CD4-positive, alpha-beta memory T cell (primary cell): Measurements from ENCODE around the gene ALOX5. TPM values are rescaled to one million over a fixed set of nuclear protein-coding genes. Genes with fewer than 3 reads are reported as not detected.
"Not testable (repeated sequence)": the region's sequence is repeated elsewhere in the genome, so short reads cannot be mapped to it uniquely, and the experiment has no call there.

Experiments
- CTCF ChIA-PET: fragments of 350-600 bp; sonication (Branson Sonifier 250); formaldehyde crosslinking; loops from one replicate; lab custom pipeline; 2021; ENCODE audit warnings: inconsistent platforms; ENCODE audit not compliant: partially characterized antibody; lab: Charles Lee
- POLR2A ChIA-PET: fragments of 350-600 bp; sonication (Branson Sonifier 250); formaldehyde crosslinking; loops from one replicate; lab custom pipeline; 2021; ENCODE audit not compliant: partially characterized antibody; lab: Charles Lee
- DNase-seq, 5 donors: peaks; one replicate each; pipeline versions ENCODE4 v3.0.0 to v3.0.0-alpha.2; 2020 to 2022; ENCODE audit warnings: mixed read lengths in 1 of 5
- H3K27ac ChIP-seq: one replicate; pipeline ENCODE4 v1.7.0; 2013; ENCODE audit warnings: low read depth, low read length
- H3K27me3 ChIP-seq: 2 replicates; pipeline ENCODE4 v1.7.0; 2013; ENCODE audit warnings: mild to moderate bottlenecking, low read length, moderate library complexity; ENCODE audit not compliant: insufficient read depth
- H3K36me3 ChIP-seq: 2 replicates; pipeline ENCODE4 v1.7.0; 2013; ENCODE audit warnings: mild to moderate bottlenecking, low read length, moderate library complexity; ENCODE audit not compliant: insufficient read depth
- H3K4me1 ChIP-seq: 2 replicates; pipeline ENCODE4 v1.7.0; 2013; ENCODE audit warnings: mild to moderate bottlenecking, low read length, moderate library complexity; ENCODE audit not compliant: insufficient read depth
- H3K4me3 ChIP-seq, 2 donors: one replicate each; pipeline ENCODE4 v1.7.0; 2013; ENCODE audit warnings: low read length in 2 of 2, mild to moderate bottlenecking in 1 of 2
- H3K9me3 ChIP-seq, 2 donors: one replicate each; pipeline ENCODE4 v1.7.0; 2013; ENCODE audit warnings: low read length in 2 of 2, control low read depth in 1 of 2; ENCODE audit not compliant: control insufficient read depth in 1 of 2
- H3K27ac Mint-ChIP-seq, 7 donors: one replicate each; pipeline ENCODE4 v1.8.0; 2020 to 2021; ENCODE audit warnings: mixed read lengths in 7 of 7, mild to moderate bottlenecking in 6 of 7, inconsistent platforms in 3 of 7, moderate library complexity in 3 of 7
- H3K27me3 Mint-ChIP-seq, 2 donors: one replicate each; pipeline ENCODE4 v1.8.0; 2020 to 2021; ENCODE audit warnings: mixed read lengths in 2 of 2
- H3K36me3 Mint-ChIP-seq, 2 donors: one replicate each; pipeline ENCODE4 v1.8.0; 2020 to 2021; ENCODE audit warnings: mixed read lengths in 2 of 2, inconsistent platforms in 1 of 2, mild to moderate bottlenecking in 1 of 2
- H3K4me1 Mint-ChIP-seq, 4 donors: one replicate each; pipeline ENCODE4 v1.8.0; 2020 to 2021; ENCODE audit warnings: mixed read lengths in 4 of 4, mild to moderate bottlenecking in 1 of 4
- H3K4me3 Mint-ChIP-seq, 8 donors: one replicate each; pipeline ENCODE4 v1.8.0; 2020 to 2021; ENCODE audit warnings: mixed read lengths in 8 of 8, mild to moderate bottlenecking in 7 of 8, moderate library complexity in 6 of 8, inconsistent platforms in 3 of 8
- H3K9me3 Mint-ChIP-seq, 8 donors: one replicate each; pipeline ENCODE4 v1.8.0; 2020 to 2021; ENCODE audit warnings: mixed read lengths in 8 of 8, mild to moderate bottlenecking in 5 of 8, inconsistent platforms in 3 of 8, moderate library complexity in 1 of 8
- intact Hi-C: fragments of 100-400 bp; cut with micrococcal nuclease; formaldehyde crosslinking; loops from one replicate; pipeline ENCODE4 v1.15.1; 2023
- polyA plus RNA-seq, 2 donors: library from polyadenylated mRNA; unstranded; fragments of 300-500 nt; fragmentation: Illumina TruSeq; gene quantifications; one replicate each; pipeline ENCODE4 v1.2.3, GENCODE V29; 2021
- total RNA-seq, 2 experiments: library from RNA; stranded (reverse); gene quantifications; one replicate each; pipeline ENCODE4 v1.2.3, GENCODE V29; 2021

The ALOX5 gene
- total RNA-seq (1 to 10 TPM; 3.1 to 3.3 TPM), polyA plus RNA-seq (10 to 100 TPM; 15.3 to 30.3 TPM)

DNA sequence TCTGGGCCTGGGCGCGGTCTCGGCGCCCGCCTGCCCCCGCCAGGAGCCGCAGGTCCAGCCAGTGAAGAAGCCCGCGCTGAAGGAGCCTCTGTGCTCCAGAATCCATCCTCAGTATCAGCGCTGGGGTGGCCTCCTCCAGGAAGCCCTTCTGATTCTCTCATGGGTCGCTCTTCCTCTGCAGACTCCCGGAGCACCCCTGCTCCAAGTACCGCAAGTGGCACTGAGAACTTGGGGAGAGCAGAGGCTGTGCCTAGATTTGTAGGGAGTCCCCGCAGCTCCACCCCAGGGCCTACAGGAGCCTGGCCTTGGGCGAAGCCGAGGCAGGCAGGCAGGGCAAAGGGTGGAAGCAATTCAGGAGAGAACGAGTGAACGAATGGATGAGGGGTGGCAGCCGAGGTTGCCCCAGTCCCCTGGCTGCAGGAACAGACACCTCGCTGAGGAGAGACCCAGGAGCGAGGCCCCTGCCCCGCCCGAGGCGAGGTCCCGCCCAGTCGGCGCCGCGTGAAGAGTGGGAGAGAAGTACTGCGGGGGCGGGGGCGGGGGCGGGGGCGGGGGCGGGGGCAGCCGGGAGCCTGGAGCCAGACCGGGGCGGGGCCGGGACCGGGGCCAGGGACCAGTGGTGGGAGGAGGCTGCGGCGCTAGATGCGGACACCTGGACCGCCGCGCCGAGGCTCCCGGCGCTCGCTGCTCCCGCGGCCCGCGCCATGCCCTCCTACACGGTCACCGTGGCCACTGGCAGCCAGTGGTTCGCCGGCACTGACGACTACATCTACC, at the start of gene ALOX5:
Gene ALOX5 (plus strand): TSS at position 641 of the 774 bp plus-strand sequence. CDS start 64 bp downstream, at position 705.
- peaks cover 4% of the 10 kb centered on the region for H3K27me3 ChIP-seq
- POLR2A ChIA-PET = no interaction called here
- H3K9me3 Mint-ChIP-seq = no peaks in the 10 kb centered on the region
- CTCF ChIA-PET = no interaction called here
- H3K27ac Mint-ChIP-seq = peak within 1 kb of the TSS in 5 of 7 donors; percentile 9 to 77 (median 61)
- H3K36me3 ChIP-seq = no peaks in the 10 kb centered on the region
- peak within 1 kb of the TSS; percentile 84 to 92 (median 87) for H3K4me3 Mint-ChIP-seq
- peaks cover 20% of the 10 kb centered on the region for H3K4me1 ChIP-seq
- H3K9me3 ChIP-seq = no peaks in the 10 kb centered on the region
- intact Hi-C loops = loop anchor here (2.0 kb wide), 1 partner anchor 47 kb away; no protein-coding TSS in a partner anchor
- peak within 1 kb of the TSS; percentile 21 to 38 for H3K4me3 ChIP-seq
- peaks cover 11 to 28% (median 20%) of the 10 kb centered on the region in 4 donors for H3K4me1 Mint-ChIP-seq
- peaks cover 10 to 13% of the 10 kb centered on the region in 2 donors for H3K27me3 Mint-ChIP-seq
- peak in 4 of 5 donors; percentile 16 to 38 (median 29) for DNase-seq
- no peaks in the 10 kb centered on the region for H3K36me3 Mint-ChIP-seq
- H3K27ac ChIP-seq = no peak within 1 kb of the TSS

- no peak for DNase-seq
- intact Hi-C loops = no loop called here
- Histone ChIP-seq H3K36me3 (no peaks in the 10 kb centered on the region), H3K4me1 (no peaks in the 10 kb centered on the region), H3K27me3 (no peaks in the 10 kb centered on the region), H3K27ac (no peak overlapping the region), H3K9me3 (no peaks in the 10 kb centered on the region), H3K4me3 (no peak overlapping the region)
- Mint-ChIP-seq H3K27ac (no peak overlapping the region), H3K36me3 (peaks cover 0 to 7% of the 10 kb centered on the region in 2 donors), H3K4me3 (no peak overlapping the region), H3K27me3 (peaks cover 2 to 4% of the 10 kb centered on the region in 2 donors), H3K4me1 (no peaks in the 10 kb centered on the region), H3K9me3 (peaks cover 0 to 43% (median 25%) of the 10 kb centered on the region in 8 donors)
- POLR2A ChIA-PET = no interaction called here
- CTCF ChIA-PET = no interaction called here
Measured at GRCh38 chr10:45325116-45325515, 48.9 kb upstream of the ALOX5 start.

DNA sequence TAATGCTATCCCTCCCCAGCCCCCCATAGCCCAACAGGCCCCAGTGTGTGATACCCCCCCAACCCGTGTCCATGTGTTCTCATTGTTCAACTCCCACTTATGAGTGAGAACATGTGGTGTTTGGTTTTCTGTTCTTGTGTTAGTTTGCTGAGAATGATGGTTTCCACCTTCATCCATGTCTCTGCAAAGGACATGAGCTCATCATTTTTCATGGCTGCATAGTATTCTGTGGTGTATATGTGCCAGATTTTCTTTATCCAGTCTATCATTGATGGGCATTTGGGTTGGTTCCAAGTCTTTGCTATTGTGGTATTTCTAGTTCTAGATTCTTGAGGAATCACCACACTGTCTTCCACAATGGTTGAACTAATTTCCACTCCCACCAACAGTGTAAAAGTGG, 47.2 kb upstream of the ALOX5 start:
- H3K36me3 Mint-ChIP-seq, POLR2A ChIA-PET, CTCF ChIA-PET, H3K36me3 ChIP-seq, H3K27ac Mint-ChIP-seq, H3K4me1 ChIP-seq, H3K4me3 ChIP-seq, H3K27me3 ChIP-seq, H3K4me3 Mint-ChIP-seq, intact Hi-C loops, H3K27ac ChIP-seq, DNase-seq, H3K27me3 Mint-ChIP-seq, H3K9me3 ChIP-seq, H3K4me1 Mint-ChIP-seq: not testable (repeated sequence)
- peaks cover 0 to 42% (median 23%) of the 10 kb centered on the region in 8 donors for H3K9me3 Mint-ChIP-seq

DNA sequence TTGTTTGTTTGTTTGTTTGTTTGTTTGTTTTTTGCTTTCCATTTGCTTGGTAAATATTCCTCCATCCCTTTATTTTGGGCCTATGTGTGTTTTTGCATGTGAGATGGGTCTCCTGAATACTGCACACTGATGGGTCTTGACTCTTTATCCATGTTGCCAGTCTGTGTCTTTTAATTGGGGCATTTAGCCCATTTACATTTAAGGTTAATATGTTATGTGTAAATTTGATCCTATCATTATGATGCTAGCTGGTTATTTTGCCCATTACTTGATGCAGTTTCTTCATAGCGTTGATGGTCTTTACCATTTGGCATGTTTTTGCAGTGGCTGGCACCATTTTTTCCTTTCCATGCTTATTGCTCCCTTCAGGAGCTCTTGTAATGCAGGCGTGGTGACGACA, 42.2 kb upstream of the ALOX5 start:
- not testable (repeated sequence) for H3K4me1 Mint-ChIP-seq

DNA sequence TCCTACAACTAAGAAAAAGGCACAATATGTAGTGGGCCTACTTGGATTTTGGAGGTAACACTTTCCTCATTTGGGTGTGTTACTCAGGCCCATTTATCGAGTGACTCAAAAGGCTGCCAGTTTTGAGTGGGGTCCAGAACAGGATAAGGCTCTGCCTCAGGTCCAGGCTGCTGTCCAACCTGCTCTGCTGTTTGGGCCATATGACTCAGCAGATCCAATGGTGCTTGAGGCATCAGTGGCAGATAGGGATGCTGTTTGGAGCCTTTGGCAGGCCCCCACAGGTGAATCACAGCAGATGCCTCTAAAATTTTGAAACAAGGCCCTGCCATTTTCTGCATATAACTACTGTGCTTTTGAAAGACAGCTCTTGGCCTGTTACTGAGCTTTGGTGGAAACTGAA, 34.1 kb upstream of the ALOX5 start:
- Mint-ChIP-seq H3K4me1 (no peaks in the 10 kb centered on the region), H3K36me3 (peaks cover 0 to 4% of the 10 kb centered on the region in 2 donors), H3K27ac (no peak overlapping the region), H3K4me3 (no peak overlapping the region), H3K27me3 (peaks cover 1 to 3% of the 10 kb centered on the region in 2 donors), H3K9me3 (peaks cover 0 to 13% (median 4%) of the 10 kb centered on the region in 8 donors)
- POLR2A ChIA-PET = no interaction called here
- Histone ChIP-seq H3K4me1 (no peaks in the 10 kb centered on the region), H3K4me3 (no peak overlapping the region), H3K36me3 (no peaks in the 10 kb centered on the region), H3K9me3 (no peaks in the 10 kb centered on the region), H3K27ac (no peak overlapping the region), H3K27me3 (no peaks in the 10 kb centered on the region)
- CTCF ChIA-PET = no interaction called here
- no peak for DNase-seq
- intact Hi-C loops = no loop called here

More for the DNA sequence above, 42.2 kb upstream of the ALOX5 start:
- H3K27me3 ChIP-seq, H3K36me3 ChIP-seq, DNase-seq, CTCF ChIA-PET, H3K4me3 ChIP-seq, H3K4me3 Mint-ChIP-seq, intact Hi-C loops, H3K27me3 Mint-ChIP-seq, H3K27ac Mint-ChIP-seq, H3K27ac ChIP-seq, H3K36me3 Mint-ChIP-seq, POLR2A ChIA-PET, H3K9me3 ChIP-seq, H3K4me1 ChIP-seq: not testable (repeated sequence)
- peaks cover 0 to 33% (median 20%) of the 10 kb centered on the region in 8 donors for H3K9me3 Mint-ChIP-seq

DNA sequence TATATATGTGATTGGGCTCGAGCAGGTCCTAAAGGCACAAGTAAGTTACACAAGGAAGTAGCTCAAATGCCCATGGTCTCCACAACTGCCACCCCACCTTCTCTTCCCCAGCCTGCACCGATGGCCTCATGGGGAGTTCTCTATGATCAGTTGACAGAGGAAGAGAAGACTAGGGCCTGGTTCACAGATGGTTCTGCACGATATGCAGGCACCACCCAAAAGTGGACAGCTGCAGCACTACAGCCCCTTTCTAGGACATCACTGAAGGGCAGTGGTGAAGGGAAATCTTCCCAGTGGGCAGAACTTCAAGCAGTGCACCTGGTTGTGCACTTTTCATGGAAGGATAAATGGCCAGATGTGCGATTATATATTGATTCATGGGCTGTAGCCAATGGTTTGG, 33.6 kb upstream of the ALOX5 start:
- H3K36me3 ChIP-seq, intact Hi-C loops, H3K36me3 Mint-ChIP-seq, H3K4me3 ChIP-seq, DNase-seq, H3K4me3 Mint-ChIP-seq, H3K9me3 ChIP-seq, H3K27ac Mint-ChIP-seq, H3K27ac ChIP-seq, CTCF ChIA-PET, H3K27me3 ChIP-seq, POLR2A ChIA-PET, H3K27me3 Mint-ChIP-seq, H3K4me1 Mint-ChIP-seq, H3K4me1 ChIP-seq: not testable (repeated sequence)
- peaks cover 0 to 13% (median 5%) of the 10 kb centered on the region in 8 donors for H3K9me3 Mint-ChIP-seq

DNA sequence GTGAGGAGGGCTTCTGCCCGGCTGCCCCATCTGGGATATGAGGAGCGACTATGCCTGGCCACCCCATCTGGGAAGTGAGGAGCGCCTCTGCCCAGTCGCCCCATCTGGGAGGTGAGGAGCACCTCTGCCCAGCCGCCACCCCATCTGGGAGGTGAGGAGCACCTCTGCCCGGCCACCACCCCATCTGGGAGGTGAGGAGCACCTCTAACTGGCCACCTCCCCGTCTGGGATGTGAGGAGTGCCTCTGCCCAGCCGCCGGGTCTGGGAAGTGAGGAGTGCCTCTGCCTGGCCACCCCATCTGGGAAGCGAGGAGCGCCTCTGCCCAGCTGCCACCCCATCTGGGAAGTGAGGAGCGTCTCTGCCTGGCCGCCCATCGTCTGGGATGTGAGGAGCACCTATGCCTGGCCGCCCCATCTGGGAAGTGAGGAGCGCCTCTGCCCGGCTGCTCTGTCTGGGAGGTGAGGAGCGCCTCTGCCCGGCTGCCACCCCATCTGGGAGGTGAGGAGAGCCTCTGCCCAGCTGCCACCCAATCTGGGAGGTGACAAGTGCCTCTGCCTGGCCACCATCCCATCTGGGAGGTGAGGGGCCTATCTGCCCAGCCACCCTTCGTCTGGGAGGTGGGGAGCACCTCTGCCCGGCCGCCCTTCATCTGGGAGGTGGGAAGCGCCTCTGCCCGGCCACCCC, 27.2 kb upstream of the ALOX5 start:
- H3K4me1 Mint-ChIP-seq, CTCF ChIA-PET, H3K4me3 Mint-ChIP-seq, H3K27ac ChIP-seq, H3K4me3 ChIP-seq, intact Hi-C loops, H3K27me3 ChIP-seq, H3K27me3 Mint-ChIP-seq, DNase-seq, H3K36me3 ChIP-seq, POLR2A ChIA-PET, H3K36me3 Mint-ChIP-seq, H3K4me1 ChIP-seq, H3K27ac Mint-ChIP-seq, H3K9me3 ChIP-seq: not testable (repeated sequence)
- peaks cover 0 to 11% (median 6%) of the 10 kb centered on the region in 8 donors for H3K9me3 Mint-ChIP-seq
